ENCODE data around the gene TXNRD2.
"Not testable (repeated sequence)": the region's sequence is repeated elsewhere in the genome, so short reads cannot be mapped to it uniquely, and the experiment has no call there.

The TXNRD2 gene

DNA sequence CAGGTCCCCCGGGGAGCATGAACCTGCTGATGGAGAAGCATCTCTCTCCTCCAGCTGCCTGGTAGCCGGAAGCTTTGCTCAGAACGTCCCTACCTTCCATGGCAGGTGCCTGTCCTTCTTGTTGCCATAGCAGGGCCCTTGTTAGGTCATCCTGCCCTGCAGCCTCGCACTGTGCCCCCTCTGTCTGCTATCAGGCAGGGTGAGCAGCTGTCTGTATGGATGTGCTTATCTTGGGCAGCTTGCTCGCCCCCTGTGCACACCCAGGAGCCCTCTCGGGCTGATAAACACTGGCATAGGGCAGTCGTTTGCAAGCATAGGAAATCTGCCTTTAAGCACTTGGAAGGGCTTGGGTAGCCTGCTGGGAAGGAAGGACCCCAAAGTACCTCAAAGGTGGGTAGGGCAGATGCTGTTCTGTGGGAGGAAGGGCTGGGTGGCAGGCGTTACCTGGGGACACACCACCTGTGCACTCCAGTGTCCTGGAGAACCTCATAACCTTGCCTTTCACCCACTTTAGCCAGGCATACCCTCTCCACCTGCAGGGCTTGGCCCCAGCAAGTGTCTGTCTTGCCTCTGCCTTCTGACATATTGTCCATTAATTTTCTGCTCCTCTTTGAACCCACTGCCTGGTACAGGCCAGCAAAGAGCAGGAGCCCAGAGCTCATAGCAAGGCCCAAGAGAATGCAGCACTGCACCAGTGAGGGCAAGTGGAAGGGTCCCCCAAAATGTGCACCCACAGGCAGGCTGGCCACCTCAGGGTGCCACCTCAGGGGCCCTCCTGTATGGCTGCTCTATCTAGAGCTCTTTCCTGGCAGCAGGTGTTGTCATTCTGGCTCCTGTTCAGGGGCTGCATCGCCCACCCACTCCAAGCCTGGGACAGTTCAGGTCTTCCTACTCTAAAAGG lies 8.0 kb downstream of the TXNRD2 start:
- FAIRE-seq (no peak), DNase-seq (ENCODE audit: insufficient read length) (no peak)

DNA sequence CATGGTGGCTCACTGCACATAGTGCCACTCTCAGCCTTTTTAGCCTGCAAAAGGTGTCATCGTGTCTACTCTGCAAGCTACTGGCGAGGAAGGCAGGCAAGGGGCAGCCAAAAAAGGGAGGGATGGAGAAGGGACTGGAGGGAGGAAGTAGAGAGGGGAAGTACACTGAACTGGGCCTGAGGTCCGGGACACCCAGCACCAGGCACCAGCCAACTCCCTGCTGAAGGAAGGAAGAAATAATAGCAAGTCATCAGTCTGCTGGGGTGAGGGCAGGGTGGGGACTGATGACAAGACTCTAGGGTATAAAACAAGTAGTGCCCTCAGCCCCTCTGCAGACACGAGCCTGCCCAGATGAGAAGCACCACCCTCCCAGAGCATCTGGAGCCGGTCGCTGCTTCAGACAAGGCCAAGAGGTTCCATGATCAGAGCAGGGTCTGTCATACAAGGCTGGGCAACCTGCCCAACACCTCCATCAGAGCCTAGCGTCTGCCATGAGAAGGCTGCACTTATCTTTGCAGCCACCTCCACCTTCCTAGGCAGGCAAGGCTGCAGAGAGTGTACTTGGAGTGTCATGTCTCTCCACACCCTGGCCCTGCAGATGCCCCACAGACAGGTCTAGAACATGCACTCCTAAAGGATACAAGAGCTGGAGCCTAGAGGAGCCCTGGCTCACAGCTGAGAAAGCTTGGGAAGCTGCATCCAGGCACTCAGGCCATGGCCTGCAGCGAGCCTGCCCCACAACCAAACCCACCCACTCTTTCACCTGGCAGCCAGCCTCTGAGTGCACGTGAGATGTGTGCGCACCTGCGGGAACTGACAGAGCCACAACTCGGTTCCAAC lies 9.0 kb downstream of the TXNRD2 start:
- TF ChIP-seq TAF1 (IDR thresholded peaks at IDR 0.05; ENCODE audit: borderline replicate concordance, low read depth, low read length), result no peak
- no peak for TF ChIP-seq POLR2AphosphoS5 (IDR thresholded peaks at IDR 0.05; ENCODE audit: low read depth, low read length)
- TF ChIP-seq POLR2A (IDR thresholded peaks at IDR 0.05; ENCODE audit: low read depth, low read length), result no peak
- no peak for FAIRE-seq
- DNase-seq (ENCODE audit: insufficient read length), result no peak

More for the DNA sequence above, 8.0 kb downstream of the TXNRD2 start:
- TF ChIP-seq POLR2A (IDR thresholded peaks at IDR 0.05; ENCODE audit: low read depth, low read length), result no peak

DNA sequence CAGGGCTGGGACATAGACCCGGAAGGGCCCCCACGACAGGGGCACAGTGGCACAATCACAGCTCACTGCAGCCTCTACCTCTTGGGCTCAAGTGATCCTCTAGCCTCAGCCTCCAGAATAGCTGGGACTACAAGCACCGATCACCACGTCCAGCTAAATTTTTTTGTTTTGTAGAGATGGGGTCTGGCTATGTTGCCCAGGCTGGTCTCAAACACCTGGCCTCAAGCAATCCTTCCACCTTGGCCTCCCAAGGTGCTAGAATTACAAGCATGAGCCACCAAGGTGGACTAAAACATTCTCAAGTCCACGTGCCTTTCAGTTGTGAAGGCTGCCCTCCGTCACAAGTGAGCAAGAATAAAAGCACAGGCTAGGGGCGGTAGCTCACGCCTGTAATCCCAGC lies 10.1 kb downstream of the TXNRD2 start:
- TF ChIP-seq TAF1 (IDR thresholded peaks at IDR 0.05; ENCODE audit: borderline replicate concordance, low read depth, low read length) (no peak), POLR2A (IDR thresholded peaks at IDR 0.05; ENCODE audit: low read depth, low read length) (no peak), POLR2AphosphoS5 (IDR thresholded peaks at IDR 0.05; ENCODE audit: low read depth, low read length) (no peak)
- no peak for DNase-seq (ENCODE audit: insufficient read length)
- FAIRE-seq, result no peak

DNA sequence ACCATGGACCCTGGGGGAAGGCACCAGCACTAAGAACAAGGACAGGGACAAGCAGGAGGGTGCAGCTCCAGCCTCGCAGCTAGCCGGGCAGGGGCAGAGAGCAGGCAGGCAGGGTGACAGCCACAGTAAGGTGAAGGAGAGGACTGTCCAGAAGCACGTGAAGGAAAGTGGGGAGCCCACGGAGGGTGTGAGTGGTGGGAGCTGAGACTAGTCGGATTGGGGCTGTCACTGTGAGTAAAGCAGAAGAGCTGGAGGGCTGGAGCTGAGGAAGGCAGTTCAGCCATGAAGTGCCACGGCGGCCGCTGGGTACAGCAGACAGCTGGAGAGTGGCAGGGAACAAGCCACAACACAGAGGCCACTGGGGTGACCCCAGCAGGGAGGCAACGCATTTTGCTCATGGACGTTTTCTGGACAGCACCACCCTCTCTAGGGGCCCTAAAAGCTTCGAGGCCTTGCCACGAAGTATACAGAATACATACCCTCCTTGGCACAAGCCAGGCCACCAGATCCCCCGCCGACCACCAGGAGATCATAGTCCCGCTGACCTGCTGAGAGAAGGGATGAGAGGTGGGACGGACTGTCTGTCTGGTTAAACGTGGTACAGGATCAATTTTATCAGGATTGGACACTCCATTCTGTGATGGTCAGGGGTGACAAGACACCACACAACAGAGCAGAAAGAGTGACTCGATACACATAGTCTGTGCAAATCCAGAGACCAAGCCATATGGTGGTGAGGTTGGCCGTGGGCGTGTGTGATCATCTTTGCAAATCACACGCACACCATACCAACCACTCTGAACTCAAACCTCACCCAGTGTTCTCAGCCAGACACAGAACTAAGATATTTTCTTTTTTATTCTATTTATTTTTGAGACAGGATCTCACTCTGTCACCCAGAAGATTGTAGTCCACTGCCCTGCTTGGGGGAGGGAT lies 10.8 kb downstream of the TXNRD2 start:
- DNase-seq (ENCODE audit: insufficient read length) (no peak), FAIRE-seq (no peak)
- no peak for TF ChIP-seq POLR2AphosphoS5 (IDR thresholded peaks at IDR 0.05; ENCODE audit: low read depth, low read length)
- TF ChIP-seq TAF1 (IDR thresholded peaks at IDR 0.05; ENCODE audit: borderline replicate concordance, low read depth, low read length), result no peak
- TF ChIP-seq POLR2A (IDR thresholded peaks at IDR 0.05; ENCODE audit: low read depth, low read length), result no peak

DNA sequence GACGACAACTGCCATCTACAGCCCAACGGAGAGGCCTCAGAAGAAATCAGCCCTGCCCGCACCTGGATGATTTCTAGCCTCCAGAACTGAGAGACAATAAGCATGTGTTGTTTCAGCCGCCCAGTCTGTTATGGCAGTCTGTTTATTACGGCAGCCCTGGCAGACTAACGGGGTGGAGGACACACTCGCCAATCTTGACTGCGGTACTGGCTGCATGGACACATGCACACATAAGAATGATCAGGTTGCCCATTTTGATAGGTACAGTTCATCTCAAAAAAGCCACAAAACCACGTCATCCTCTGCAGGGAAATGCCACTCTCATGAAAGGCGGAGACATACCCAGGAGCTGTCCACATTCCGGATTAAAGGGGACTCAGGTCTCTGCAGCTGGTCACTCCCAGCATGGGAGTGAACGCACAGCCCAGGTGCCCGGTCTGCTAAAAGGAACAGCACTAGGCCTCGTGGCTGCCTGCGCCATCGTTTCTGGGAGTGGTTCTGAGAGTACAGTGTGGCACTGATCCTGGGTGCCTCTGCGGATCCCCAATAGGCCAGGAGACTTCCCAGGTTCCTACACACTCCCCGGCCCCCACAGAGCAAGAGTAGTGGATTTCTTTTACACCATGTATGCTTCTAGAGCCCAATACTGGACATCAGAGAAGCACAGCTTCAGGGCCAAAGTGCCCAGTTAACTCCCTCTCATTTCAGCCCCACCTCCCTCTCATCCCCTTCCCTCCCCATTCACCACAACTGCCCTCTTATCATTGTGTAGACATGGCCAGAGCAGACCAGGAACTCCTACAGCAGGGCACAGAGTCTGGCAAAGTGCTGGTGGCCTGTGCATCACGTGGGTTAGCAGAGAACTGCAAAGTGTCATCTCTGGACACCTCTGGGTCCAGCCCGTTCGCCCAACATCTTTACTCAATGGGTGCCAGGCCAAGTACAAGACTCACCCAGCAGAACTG lies 11.8 kb downstream of the TXNRD2 start:
- no peak for TF ChIP-seq POLR2AphosphoS5 (IDR thresholded peaks at IDR 0.05; ENCODE audit: low read depth, low read length)
- no peak for TF ChIP-seq POLR2A (IDR thresholded peaks at IDR 0.05; ENCODE audit: low read depth, low read length)
- no peak for TF ChIP-seq TAF1 (IDR thresholded peaks at IDR 0.05; ENCODE audit: borderline replicate concordance, low read depth, low read length)
- no peak for FAIRE-seq
- no peak for DNase-seq (ENCODE audit: insufficient read length)

DNA sequence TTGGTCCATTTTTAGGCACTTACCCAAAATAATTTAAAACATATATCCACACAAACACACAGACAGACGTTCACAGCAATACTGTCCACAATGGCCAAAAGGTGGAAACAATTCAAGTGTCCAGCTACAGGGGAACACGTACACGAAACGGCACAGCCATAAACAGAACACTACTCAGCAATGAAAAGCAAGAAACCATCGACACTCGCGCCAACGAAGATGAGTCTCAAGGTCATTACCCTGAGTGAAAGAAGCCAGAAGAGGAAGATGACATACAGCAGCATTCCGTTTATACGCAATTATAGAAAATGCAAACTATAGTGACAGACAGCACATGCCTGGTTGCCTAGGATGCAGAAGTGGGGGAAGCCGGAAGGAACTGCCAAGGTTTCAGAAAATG lies 13.4 kb downstream of the TXNRD2 start:
- FAIRE-seq, result peak; percentile 48
- DNase-seq (ENCODE audit: insufficient read length), result no peak

DNA sequence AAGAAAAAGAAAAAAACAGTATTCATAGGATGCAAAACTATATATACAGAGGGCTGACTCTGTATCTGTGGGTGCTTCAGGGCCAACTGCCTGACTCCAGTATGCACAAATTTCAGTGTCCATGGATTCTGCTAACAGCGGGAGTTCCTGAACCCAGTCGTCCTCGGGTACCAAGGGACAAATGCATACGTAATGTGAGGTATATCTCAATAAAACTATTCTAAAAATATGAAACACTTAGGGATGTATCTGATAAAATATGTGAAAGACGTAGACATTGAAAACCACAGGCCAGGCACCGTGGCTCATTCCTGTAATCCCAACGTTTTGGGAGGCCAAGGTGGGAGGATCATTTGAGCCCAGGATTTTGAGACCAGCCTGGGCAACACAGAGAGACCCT lies 13.9 kb downstream of the TXNRD2 start:
- no peak for FAIRE-seq
- no peak for DNase-seq (ENCODE audit: insufficient read length)
- TF ChIP-seq TAF1 (IDR thresholded peaks at IDR 0.05; ENCODE audit: borderline replicate concordance, low read depth, low read length), result no peak
- TF ChIP-seq POLR2AphosphoS5 (IDR thresholded peaks at IDR 0.05; ENCODE audit: low read depth, low read length), result no peak
- no peak for TF ChIP-seq POLR2A (IDR thresholded peaks at IDR 0.05; ENCODE audit: low read depth, low read length)

More for the DNA sequence above, 13.4 kb downstream of the TXNRD2 start:
- TF ChIP-seq POLR2A (IDR thresholded peaks at IDR 0.05; ENCODE audit: low read depth, low read length) (no peak), POLR2AphosphoS5 (IDR thresholded peaks at IDR 0.05; ENCODE audit: low read depth, low read length) (no peak), TAF1 (IDR thresholded peaks at IDR 0.05; ENCODE audit: borderline replicate concordance, low read depth, low read length) (no peak)

DNA sequence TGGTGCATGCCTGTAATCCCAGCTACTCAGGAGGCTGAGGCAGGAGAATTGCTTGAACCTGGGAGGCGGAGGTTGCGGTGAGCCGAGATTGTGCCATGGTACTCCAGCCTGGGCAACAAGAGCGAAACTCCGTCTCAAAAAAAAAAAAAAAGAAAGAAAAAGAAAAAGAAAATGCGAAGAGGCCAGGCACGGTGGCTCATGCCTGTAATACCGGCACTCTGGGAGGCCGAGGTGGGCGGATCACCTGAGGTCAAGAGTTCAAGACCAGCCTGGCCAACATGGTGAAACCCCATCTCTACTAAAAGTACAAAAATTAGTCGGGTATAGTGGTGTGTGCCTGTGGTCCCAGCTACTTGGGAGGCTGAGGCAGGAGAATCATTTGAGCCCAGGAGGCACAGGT lies 15.6 kb downstream of the TXNRD2 start:
- DNase-seq (ENCODE audit: insufficient read length); FAIRE-seq: not testable (repeated sequence)

DNA sequence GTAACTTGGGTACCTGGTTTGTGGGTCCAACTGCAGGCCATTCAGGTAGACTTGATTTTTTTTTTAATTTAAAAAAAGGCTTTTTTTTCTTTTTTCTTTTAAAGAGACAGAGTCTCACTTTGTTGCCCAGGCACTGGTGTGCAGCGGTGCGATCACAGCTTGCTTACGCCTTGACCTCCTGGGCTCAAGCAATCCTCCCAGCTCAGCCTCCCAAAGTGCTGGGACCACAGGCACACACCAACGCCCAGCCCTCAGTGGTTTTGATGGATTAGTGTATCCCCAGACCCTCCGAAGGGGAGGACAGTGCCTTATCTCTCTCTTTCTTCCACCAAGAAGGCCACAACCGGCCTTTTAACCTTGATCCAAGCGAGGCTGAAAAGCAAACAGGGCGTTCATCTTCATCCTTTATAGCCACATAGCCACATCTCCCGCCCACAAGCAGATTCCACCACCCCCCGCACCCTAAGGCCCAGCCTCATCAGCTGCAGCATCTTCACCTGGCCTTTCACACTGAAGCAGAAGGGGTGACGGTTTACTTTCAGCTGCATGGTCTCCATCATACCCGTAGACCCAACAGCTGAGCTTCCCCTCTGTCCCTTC lies 17.6 kb downstream of the TXNRD2 start:
- DNase-seq (ENCODE audit: insufficient read length) (no peak), FAIRE-seq (no peak)
- TF ChIP-seq POLR2AphosphoS5 (IDR thresholded peaks at IDR 0.05; ENCODE audit: low read depth, low read length) (no peak), POLR2A (IDR thresholded peaks at IDR 0.05; ENCODE audit: low read depth, low read length) (no peak), TAF1 (IDR thresholded peaks at IDR 0.05; ENCODE audit: borderline replicate concordance, low read depth, low read length) (no peak)

DNA sequence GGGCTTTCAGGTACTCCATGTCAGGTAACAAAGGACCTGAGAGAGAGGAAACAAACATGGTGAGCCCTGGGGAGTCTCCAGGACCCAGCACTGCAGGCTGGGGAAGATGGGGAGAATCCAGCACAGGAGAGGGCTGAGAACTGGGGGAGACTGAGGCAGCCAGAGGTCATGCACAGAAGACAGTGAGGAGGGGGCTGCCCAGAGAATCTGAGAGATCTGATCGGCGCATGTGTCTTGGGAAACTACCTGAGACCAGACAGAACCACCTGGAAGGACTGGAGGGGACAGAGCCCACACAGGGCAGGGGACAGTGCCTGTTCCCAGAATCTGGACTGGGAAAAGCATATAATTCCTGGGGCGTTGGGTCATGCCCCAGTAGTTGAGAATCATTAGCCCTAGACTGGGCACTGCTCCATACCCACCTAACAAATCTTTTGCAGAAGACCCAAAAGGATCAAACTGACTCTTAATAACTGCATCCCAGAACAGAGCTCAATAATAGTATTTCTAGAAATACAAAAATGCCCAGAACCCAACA lies 20.0 kb downstream of the TXNRD2 start:
- FAIRE-seq, result no peak
- no peak for TF ChIP-seq TAF1 (IDR thresholded peaks at IDR 0.05; ENCODE audit: borderline replicate concordance, low read depth, low read length)
- TF ChIP-seq POLR2AphosphoS5 (IDR thresholded peaks at IDR 0.05; ENCODE audit: low read depth, low read length), result no peak
- TF ChIP-seq POLR2A (IDR thresholded peaks at IDR 0.05; ENCODE audit: low read depth, low read length), result no peak

More for the DNA sequence above, 20.0 kb downstream of the TXNRD2 start:
- DNase-seq (ENCODE audit: insufficient read length), result no peak
